Stimulated activated CD8-positive, alpha-beta memory T cell treated with anti-CD3 and anti-CD28 coated beads, Interleukin-12 subunit alpha, Interleukin-12 subunit beta, amount 100 ng/mL, for 4 hours (primary cell): ENCODE results near the gene BCAR3.
"Not testable (repeated sequence)": the region's sequence is repeated elsewhere in the genome, so short reads cannot be mapped to it uniquely, and the experiment has no call there.

Source experiments
- DNase-seq: peaks from one replicate; pipeline ENCODE4 v3.0.0-alpha.2; 2020; ENCODE audit warnings: low read depth

The BCAR3 gene

DNA sequence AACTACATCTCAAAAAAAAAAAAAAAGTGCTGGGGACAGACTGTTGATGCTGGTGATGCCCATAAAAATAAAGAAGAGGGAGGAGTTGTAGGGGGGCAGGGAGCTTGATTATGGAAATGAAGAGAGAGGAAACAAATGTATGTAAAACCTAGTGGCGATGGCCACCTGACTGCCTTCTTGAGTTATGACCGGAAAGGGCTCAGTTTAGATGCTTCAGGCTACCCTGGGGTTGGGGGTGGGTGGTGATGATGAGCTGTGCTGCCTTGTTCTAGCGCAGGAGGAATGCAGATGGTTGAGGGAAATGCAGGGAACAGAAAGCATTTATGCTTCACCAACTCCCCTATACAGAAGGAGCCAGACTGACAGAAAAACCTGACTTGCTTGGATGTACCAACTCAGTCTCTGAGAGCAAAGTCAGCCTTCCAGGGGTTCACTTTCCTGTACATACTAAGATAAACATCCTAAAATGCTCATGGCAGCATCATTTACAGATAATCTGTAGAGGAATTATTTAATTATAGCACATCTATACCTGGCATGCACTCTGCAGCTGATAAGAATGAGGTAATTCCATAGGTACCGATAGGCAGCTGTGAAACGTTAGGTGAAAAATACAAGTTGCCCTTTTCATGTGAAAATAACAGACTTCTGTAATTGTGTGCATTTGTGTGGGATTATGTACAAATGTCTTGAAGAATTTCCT, 8.0 kb upstream of the BCAR3 start:
- no peak for DNase-seq

DNA sequence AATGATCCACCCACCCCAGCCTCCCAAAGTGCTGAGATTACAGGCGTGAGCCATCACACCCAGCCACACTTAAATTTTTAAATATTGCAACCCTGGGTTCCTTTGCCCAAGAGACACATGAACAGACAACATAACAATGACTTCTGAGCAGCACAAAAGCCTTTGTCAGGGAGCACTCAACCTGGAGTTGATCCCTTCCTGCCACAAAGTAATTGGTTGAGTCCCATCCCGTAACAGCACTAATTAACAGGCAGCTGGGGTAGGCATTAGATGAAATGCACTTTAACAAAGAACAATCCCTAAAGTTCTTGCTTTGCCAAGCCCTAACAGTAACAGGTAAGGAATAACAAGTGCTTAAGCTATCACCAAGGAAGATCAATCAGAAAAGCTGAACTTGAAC, 5.9 kb upstream of the BCAR3 start:
- no peak for DNase-seq

DNA sequence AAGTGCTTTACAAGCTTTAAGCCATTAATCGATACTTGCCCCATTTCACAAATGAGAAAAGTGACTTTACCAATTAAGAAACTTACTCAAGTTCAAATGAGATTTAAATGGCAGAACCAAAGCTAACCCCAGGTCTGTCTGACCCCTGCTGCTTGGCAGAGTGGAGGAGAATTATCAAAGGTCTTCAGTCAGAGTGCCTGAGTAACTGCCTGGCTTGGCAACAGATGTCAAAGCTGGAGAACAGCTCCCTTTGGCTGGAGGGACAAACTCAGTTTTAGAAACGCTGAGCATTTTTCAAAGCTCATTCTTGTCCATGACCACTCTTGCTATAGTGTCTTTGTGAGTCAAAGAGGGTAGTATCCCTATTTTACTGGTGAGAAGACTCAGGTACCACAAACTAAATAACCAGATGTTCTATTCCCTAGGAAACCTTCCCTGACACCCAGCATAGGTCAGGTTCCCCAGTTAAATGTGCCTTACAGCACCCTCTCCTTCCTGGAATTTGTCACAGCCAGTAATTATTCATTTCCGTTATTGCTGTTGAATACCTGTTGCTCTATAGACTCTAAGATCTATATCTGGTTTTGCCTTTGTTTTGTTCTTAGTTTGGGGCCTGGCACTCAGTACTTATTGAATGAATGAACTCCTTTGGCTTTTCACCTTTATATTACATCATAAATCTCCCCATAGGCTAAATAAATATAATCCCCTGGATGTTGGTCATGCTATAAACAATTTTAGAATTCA, 5.0 kb upstream of the BCAR3 start:
- DNase-seq: no peak

DNA sequence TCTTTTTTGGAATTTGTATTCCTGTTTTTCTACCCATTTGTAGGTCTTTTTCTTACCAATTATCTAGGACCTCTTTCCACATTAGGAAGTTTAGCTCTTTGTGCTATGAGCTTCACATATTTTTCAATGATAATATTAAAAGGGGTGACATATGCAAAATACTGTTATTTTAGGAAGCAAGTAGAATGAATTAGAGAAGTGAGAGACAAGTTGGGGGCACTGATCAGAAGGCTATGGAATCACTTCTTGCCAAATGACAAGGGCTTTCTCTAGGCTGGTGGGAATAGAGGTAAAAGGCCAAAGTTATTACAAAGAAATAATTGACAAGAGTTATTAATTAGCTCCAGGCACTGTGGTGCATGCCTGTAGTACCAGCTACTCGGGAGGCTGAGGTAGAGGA, 4.3 kb upstream of the BCAR3 start:
- no peak for DNase-seq

DNA sequence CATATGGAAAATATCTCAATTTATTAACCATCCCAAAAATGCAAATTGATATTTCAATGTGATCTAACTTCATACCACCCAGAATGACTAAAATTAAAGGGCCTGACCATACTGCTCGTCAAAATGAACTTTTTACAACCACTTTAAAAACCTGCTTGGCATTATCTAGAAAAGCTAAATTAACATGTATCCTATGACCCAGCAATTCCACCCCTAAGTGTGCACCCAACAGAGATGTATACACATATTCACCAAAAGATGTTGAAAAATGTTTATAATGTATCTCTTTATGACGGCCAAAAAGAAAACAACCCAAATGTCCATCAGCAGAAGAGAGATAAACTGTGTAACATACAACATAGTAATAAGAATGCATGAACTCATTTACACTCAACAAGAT, 1.6 kb upstream of the BCAR3 start:
- DNase-seq: no peak

DNA sequence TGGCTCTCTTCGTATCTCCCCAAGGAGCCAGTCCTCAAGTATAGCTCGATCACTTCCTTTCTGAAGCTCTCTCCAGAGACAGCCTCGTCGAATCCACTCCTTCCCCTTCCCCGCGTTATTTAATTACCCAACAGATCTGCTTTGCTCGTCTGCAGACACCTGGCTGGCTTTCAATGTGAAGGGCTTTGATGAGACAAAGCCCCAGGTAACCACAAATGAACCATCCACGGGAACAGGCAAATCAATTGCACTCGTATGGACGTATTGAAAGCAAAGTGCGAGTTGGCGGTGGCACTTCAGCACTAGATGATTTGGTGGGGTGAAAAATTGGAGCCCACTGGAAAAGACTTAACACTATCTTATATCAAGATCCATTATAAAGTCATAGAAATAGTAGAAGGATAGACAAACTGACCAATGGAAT, 364 bp upstream of the BCAR3 start:
- no peak for DNase-seq

DNA sequence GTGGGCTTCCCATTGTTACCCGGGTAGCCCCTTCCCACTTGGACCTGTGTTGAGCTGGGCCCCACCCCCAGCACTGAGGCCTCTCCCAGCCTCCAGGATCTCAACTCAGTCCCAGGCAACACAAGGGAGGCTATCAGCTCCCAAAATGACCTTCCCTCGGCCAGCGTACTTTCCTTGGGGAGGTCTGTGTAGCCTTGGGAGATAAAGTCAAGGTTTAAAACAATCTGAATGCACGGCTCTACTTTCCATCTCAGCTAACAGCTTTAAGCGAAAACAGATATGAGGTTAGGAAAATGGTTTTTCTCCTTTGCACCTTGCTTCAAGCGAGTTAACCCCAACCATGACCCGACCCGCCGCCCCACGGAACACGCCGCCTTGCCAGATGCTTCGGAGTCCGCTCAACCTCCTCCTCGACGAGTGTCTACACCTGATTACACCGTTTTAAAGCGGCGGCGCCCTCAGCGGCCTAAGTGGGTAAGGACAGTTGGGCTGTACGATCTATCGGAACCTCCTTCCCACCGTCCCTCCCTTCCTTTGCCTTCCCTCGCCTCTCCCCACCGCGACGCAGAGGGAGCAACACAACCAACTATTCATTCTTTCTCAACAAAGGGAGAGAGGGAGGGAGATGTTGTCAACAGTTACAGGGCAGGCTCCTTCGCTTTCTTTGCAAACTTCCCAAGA, 1.1 kb downstream of the BCAR3 start:
- no peak for DNase-seq

DNA sequence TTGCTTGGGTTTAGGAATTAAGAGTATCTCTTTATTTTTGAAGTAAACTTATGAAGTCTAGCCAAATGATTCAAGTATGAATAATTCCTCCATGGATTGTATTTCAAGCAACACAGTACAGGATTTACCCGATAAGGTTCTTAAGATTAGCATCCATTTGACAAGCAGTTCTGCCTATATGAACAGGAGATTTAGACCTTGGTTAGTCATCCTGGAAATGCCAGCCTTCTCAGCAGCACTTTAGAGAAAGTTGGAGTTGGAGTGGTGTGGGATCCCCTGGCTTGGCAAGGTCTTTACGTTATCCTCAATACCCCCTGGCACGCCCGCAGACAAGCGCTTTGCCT, 1.6 kb downstream of the BCAR3 start:
- no peak for DNase-seq

DNA sequence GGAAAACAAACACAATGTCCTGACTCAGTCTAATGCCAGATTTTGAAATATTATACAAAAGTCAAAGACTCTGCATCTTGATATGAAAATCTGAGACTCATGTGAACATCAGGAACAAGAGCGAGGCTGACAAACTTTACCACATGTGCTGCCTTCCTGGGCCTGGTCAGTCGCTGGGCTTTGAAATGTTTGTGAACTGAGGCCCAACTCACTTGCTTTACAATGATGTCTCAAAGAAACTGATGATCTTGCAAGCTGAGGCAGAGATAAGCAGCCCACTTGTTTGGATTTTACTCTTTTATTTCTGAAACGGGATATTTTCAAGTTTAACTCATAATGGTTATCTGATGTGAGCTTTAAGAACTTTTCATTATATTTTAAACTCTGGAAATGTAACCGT, 2.1 kb downstream of the BCAR3 start:
- DNase-seq: no peak

DNA sequence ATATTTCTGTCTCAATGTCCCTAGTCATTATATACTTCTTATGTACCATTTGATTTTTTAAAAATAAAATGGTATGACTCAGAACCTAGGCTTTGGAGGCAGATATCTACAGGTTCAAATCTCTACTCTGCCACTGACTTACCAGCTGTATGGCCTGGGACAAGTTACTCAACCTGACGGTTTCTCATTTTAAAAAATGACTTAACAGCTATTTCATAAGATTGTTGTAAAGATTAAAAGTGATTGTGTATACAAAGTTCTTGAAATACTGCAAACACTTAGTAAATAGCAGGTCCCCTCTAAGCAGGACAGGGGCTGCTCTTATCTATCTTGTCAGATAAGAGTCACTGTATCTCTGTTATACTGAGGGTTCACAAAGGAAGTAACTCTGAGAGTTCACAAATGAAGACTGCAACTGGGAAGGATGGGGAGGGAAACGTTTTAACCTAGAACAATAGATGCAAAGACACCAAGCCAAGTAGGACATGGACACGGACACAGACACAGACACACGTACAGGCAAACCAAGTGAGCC, 2.6 kb downstream of the BCAR3 start:
- DNase-seq: no peak

DNA sequence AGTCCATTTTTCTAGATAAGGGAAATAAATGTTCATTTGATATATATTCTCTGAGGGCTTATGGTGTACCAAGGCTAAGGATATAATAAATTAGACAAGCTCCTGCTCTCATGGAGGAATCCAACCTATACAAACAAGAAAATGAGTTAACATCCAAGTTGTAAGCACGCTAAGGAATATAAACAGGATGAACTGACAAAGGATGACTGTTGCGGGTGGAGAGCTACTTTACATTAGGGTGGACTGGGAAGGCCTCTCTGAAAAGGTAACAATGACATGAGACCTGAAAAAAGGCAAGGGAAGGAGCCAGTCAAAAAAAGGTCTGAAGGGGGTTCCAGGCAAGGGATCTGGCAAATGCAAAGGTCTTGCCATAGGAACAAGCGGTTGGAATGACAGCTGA, 3.1 kb downstream of the BCAR3 start:
- DNase-seq: no peak

DNA sequence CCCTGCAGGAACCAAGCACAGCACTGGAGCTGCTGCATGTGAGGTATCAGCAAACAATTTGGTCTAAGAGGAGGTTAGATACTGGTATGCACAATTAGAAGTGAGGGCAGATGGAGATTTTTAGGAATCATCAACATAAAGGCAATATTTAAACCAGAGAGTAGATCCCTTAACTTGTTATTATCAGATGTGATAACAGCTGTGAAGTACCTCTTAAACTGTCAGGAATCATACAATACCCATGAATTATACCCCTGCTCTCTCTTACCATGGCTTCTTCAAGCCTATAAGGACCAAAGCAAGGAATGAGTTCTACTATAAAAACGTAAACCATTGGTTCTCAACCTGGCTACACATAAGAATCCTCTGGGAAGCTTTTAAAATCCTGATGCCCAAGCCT, 3.9 kb downstream of the BCAR3 start:
- no peak for DNase-seq

DNA sequence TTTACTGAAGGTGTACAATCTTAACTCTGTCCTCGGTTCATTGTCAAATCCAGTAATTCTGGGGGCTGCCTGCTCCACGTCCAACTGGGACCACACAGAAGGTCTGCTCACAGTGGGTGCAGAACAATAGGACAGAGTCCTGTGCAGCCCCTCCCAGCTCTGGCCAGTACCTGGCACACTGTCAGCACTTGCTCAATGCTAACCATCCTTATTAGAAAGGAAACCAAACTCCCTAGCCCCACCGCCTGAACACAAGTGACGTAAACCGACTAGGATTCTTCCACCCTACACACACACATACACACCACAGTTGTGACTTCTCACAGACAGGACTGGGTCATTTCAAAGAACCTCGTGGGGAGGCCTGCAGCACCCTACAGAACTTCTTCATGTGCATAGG, 5.2 kb downstream of the BCAR3 start:
- no peak for DNase-seq

DNA sequence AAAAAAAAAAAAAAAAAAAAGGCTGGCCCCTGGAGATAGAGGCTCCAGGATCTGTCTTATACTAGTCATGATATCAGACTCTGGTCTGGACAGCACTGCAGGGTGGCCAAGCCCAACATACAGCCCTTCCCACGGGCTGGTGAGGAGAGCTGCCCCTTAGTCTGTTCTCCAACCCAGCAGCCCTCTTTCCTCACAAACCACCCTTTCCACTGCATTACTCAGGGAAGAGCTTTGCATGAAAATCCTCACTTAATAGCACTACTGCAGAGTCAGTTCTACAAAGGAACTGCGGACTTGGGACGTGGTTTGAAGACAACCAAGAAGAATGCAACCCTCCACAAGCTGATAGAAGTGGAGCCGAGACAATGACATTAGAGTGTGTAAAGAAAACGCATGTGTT, 5.7 kb downstream of the BCAR3 start:
- DNase-seq: no peak

DNA sequence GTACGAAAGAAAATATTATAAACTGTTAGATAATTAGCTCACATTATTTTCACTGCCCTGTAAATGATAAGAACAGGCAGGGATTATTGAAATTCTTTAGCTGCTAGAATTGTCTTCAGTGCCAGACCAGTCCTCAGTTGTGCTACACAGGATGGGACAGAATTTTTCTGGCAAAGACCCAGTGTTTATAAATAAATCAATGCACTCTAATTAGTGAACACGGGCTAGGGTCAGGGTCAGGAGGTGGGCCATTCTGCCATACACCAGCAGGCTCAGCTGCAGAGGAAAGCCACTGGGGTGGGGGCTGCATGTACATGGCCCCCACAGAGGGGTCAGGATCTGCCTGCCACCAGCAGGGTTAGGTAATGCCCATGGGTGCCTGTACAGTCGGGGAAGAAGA, 6.4 kb downstream of the BCAR3 start:
- DNase-seq: no peak

DNA sequence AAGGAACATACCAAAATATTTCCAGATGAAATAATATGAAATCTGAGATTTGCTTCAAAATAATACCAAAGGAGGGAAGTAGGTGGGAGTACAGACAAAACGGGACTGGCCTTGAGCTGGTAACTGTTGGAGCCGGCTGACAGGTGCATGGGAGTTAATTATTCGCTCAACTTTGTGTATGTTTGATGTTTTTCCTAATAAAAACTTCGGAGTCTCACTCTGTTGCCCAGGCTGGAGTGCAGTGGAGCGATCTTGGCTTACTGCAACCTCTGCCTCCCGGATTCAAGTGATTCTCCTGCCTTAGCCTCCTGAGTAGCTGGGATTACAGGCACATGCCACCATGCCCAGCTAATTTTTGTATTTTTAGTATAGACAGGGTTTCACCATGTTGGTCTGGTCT, 7.6 kb downstream of the BCAR3 start:
- DNase-seq: not testable (repeated sequence)

DNA sequence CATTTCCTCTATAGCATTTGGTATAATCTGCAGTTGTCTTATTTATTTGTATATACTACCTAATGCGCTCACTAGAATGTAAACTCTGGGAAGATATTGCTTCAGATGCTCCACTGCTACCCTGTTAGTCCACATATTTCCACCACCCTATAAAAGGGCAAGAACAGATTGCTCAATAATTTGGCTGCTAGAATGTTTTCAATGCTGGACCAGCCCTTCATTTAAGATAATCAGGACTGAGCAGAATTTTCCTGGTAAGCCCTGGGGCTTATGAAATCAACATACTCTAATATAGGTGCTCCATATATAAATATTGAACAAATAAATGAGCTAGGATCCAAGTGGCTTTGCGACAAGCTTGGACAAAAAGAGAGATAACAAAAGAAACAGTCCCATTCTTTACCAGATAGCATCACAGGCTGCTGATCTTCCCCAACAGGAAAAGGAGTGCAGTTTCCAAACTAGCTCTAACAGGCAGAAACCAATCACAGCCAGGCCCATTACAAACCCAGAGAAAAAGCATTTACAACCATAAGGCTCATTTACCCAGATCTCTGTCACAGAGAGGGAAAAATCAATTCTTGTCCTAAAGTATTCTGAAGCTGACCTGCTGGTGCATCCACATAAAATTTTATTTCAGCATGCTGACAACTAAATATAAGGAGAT, 8.3 kb downstream of the BCAR3 start:
- DNase-seq: no peak

DNA sequence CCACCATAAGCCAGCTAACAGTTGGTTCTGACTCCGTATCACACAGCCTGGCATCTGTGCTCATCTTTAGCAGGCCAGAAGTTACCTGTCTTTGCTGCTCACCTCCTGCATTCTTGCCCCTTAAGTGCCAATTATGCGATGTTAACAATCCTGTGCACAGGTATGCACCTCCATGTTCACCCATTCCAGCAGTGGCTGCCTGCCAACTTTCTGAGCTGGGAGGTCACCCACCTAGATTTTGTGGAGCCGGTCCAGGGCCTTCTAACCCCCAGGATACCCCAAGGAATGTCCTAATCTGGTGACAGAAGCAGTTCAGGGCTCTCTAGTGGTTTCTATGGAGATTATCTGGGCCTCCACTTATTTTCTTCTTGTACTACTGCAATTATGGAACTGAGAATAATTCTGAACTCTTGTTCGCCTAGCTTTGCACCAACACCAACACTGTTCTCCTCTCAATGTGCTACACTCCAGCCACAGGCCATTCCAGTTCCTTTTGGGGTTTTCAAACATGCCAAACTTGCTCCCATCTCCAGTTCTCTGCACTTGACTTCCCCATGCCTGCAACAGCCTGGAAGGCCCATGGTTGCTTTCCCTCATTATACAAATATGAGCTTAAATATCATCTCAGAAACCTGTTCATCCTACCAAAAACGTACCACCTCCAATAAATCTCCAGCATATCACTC, 9.0 kb downstream of the BCAR3 start:
- no peak for DNase-seq

DNA sequence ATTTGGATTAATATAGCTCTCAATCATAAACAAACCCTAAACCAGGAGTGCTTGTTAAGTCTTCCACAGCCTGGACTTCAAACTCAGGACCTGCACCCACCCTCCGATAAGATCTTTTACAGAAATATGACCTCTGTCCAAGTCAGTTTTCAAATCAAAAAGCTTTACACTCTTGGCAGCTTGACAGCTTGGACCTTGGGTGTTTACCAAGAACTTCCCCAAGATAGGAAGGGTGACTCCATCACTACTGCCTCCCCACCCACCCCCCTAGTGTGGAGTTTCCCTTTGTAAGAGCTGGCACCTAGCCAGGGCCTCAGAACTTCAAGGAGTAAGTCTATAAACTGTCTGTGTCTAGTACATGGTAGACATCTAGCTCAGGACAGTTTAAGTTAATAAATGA, 9.6 kb downstream of the BCAR3 start:
- no peak for DNase-seq

DNA sequence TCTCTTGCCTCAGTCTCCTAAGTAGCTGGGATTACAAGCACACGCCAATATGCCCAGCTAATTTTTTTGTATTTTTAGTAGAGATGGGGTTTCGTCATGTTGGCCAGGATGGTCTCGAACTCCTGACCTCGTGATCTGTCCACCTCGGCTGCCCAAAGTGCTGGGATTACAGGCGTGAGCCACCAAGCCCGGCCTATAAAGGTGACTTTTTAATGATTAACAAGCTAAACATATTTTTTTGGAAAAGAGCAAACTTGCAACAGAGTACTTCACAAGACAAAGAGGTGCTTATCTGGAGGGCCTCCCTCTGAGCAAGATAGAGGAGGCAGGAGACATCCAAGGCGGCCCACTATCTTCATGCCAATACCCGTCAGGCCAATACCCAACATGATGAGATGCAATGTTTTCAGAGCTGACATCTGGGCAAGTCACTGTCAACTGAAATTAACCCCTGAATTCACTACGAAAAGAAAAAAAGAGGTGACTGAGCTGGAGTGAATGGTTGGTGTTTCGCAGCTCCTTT, 10.5 kb downstream of the BCAR3 start:
- DNase-seq: no peak

DNA sequence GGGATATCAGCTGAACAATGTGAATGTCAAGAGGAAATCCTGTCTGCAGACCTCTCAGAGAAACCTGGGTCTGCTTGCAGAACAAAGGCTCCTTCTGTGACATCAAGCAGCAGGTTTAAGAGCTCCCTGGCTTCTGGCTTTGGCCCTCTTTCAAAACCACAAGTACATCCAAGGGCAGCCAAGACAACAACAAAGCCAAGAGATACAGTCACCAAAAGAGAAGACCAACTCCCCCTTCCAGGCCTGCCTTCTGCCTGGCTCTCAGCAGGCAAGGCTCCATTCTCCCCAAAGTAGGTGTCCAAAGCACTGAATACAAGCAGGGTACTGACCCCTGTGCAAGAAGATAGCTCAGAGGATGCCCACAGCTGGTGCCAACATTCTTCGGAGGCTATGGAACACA, 11.5 kb downstream of the BCAR3 start:
- no peak for DNase-seq

DNA sequence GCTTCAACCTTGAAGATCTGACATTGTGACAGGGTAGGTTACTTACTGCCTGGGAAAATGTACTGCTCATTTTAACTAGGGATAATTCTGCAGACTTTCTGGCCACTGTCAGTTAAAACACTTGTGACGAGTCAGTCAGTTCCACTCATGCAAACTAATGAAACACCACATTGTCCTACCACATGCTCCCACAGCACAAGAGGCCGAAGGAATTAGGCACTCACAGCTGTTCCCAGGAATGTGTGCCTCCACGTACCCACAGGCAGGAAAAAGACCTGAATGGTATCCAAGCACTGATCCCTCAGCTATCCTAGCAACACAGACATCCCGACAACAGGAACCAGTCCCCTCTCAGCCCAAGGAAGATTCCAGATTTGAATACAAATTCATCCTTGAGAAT, 12.3 kb downstream of the BCAR3 start:
- no peak for DNase-seq
